ENCODE measurements around the gene TNS4. TPM values are rescaled to one million over a fixed set of nuclear protein-coding genes. Genes with fewer than 3 reads are reported as not detected.
"Not testable (repeated sequence)": the region's sequence is repeated elsewhere in the genome, so short reads cannot be mapped to it uniquely, and the experiment has no call there.

Gene TNS4
- total and polyA plus RNA-seq, 8 donors: 0.03 to 1.6 (median 0.18) TPM; not detected in 2

DNA sequence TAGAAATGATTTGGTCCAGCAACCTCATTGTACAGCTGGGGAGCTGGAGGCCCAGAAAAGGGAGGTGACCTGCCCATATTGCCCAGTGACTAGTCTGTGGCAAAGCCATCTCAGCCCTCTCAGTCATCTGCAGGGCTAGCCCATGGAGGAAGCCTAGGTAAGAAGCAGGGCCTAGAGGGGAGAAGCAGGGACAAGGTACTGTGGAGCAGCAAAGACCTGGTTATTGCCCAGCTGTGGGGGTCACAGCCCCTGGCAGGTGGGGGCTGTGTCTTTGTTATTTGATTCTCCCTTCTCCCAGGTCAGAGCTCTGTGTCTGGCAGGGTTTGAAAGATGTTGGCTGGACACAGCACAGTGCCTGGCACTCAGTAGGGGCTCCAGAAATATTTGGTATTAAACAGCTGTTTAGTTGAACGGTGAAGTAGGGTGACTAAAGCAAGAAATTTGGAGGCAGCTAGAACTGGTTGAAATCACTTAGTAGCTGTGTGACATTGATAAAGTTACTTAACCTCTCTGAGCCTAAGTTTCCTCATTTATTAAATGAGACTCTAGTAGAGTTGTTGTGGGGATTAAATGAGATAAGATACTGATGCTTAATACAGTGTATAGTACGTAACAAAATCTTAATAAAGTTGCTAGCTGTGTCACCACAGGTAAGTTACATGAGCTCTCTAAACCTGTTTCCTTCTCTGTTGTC is 46.5 kb upstream of the TNS4 start:
- ATAC-seq: no peak
- intact Hi-C loops (cut with DNase I): no loop called here
- Histone ChIP-seq H3K9me3 (no peaks in the 10 kb centered on the region), H3K27me3 (no peaks in the 10 kb centered on the region), H3K4me1 (peaks cover 39 to 53% of the 10 kb centered on the region in 2 donors), H3K27ac (peak overlapping the region in 1 of 2 donors; percentile 74), H3K4me3 (no peak overlapping the region), H3K36me3 (no peaks in the 10 kb centered on the region)
- TF ChIP-seq CTCF (IDR thresholded peaks at IDR 0.05): no peak
- DNase-seq: no peak

DNA sequence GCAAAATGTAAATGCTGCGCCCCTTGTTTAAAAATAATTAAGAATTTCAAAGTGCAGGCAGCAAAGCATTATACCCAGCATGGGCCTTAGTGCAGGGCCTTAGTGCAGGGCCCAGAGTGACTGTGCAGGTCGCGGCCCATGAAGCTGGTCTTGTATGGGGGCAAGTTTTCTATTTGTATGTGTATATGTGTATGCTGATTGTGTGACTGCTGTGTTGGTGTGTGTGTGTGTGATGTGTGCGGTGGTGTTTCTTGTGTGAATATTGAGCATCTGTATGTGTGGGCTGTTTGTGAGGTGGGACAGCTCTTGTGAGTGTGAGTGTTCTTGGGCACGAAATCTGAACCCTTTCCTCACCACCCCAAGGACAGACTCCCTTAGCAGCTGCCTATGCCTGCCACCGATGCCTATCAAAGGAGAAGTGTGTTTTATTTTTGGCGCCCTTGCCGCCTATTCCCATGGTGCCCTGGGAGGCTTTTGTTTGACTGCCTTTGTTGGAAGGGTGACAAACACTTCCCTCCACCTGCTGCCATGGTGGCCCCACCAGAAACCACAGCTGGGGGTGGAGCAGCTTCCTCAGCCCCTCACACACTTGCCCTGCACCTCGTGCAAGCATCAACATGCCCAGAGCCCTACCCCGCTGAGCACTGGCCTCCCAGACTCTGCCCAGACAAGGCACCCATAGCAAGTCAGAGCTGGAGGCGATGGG is 45.8 kb upstream of the TNS4 start:
- ATAC-seq (no peak), DNase-seq (peak in 1 of 4 donors; percentile 40)
- peak overlapping the region in 1 of 2 donors; percentile 74 for H3K27ac ChIP-seq
- H3K9me3 ChIP-seq: no peaks in the 10 kb centered on the region
- intact Hi-C loops (cut with DNase I): no loop called here
- H3K36me3 ChIP-seq: no peaks in the 10 kb centered on the region
- no peak overlapping the region for H3K4me3 ChIP-seq
- TF ChIP-seq CTCF (IDR thresholded peaks at IDR 0.05): no peak
- H3K27me3 ChIP-seq: no peaks in the 10 kb centered on the region
- H3K4me1 ChIP-seq: peaks cover 39 to 54% of the 10 kb centered on the region in 2 donors

DNA sequence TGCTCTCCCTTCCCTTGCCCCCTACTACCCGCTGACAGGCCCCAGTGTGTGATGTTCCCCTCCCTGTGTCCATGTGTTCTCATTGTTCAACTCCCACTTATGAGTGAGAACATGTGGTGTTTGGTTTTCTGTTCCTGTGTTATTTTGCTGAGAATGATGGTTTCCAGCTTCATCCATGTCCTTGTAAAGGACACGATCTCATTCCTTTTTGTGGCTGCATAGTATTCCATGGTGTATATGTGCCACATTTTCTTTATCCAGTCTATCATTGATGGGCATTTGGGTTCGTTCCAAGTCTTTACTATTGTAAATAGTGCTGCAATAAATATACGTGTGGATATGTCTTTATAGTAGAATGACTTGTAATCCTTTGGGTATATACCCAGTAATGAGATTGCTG is 45.1 kb upstream of the TNS4 start:
- ATAC-seq; H3K9me3 ChIP-seq; DNase-seq; H3K27me3 ChIP-seq; H3K27ac ChIP-seq; intact Hi-C loops (cut with DNase I); H3K36me3 ChIP-seq; H3K4me3 ChIP-seq: not testable (repeated sequence)
- H3K4me1 ChIP-seq: peaks cover 39 to 53% of the 10 kb centered on the region in 2 donors

DNA sequence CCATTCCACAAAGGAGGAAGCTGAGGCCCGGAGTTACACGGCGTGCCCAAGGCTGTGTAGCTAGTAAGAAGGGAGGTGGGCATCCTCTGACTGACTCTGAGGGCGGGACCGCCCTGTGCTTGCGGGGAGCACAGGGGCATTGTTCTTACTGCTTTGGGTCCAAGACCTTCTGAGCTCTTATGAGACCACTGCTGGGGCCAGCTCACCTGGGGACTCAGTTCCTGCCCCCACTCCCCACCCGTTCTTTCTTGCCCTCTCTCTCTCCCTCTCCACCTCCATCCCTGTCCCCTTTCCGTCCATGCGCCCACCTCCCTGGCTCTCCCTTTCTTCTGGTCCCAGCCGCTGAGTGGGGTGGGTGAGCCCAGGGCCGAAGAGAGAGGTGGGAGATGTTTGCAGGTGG is 44.2 kb upstream of the TNS4 start:
- intact Hi-C loops (cut with DNase I): no loop called here
- no peak for TF ChIP-seq CTCF (IDR thresholded peaks at IDR 0.05)
- ATAC-seq: no peak
- Histone ChIP-seq H3K4me3 (no peak overlapping the region), H3K36me3 (no peaks in the 10 kb centered on the region), H3K4me1 (peaks cover 35 to 56% of the 10 kb centered on the region in 2 donors), H3K9me3 (no peaks in the 10 kb centered on the region), H3K27ac (no peak overlapping the region), H3K27me3 (no peaks in the 10 kb centered on the region)
- DNase-seq: no peak

DNA sequence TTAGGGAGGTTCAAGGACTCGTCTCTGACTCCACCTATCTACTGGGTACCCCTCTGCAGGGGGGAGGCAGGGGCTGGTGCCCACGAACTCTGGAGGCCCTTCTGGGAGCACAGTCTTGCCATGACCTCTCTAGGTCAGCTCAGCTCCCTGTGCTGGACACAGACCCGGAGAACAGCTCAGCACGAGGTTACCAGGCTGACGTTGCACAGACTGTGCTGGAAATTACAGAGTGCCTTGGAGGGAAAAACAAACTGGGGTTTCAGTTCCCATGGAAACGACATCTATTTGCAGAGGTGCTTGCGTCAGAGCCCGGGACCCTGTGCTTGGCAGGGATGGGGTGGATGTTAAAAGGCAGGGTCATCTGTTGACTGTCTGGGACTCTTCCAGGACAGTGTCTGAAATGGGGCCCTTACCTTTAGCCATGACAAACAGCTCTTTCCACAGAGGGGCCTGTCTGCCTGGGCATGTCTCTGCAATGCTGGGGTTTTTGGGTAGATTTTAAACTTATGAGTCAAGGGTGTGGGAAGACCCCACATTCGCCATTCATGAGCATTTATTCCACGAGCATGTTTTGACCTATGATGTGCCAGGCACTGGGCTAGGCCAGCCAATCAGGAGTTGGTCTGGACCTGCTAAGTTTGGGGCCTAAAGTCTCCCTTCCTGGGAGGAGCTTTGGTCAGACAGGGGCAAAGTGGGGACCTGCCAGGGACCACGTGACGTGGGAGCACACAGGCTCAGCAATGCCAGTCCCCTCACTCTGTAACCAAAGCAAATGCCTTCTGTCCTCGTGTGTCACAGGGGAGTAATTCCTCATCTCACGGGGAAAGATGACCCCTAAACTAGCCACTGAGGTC is 41.4 kb upstream of the TNS4 start:
- Histone ChIP-seq H3K4me3 (no peak overlapping the region), H3K27me3 (no peaks in the 10 kb centered on the region), H3K27ac (peak overlapping the region; percentile 80 to 90), H3K9me3 (no peaks in the 10 kb centered on the region), H3K36me3 (no peaks in the 10 kb centered on the region), H3K4me1 (peaks cover 17 to 47% of the 10 kb centered on the region in 2 donors)
- ATAC-seq (peak; percentile 73), DNase-seq (peak in 3 of 4 donors; percentile 68 to 91 (median 75))
- intact Hi-C loops (cut with DNase I): no loop called here
- TF ChIP-seq CTCF (IDR thresholded peaks at IDR 0.05): no peak
